ENCODE results near the gene SPDYC.

SPDYC gene

DNA sequence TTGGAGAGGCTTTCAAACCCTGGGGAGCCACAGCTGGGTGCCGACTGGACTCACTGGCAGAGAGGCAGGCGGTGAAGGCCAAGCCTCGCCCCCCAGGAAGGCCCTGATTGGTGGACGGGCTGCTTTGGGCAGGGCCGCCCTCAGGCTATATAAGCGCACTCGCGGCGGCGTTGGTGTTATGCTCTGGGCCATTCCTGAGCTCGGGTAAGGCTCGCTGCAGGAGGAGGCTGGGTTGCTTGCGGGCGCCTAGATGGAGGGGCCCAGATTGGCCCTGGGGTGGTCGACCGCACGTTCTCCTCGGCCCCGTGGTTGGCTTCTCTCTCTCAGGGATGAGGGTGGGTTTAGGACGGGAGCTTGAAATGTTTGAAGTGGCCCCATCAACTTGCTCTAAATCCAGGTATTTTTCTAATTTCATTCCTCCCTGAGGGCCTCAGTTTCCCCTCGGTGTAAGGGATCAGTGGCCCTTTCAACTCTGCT lies at the start of gene SPDYC:
Gene SPDYC, plus strand, starts transcription at position 176 of the 477 bp plus-strand sequence. CDS start 1,125 bp downstream, outside the sequence.
- DNase-seq (ENCODE audit: low spot score): no peak
- in situ Hi-C loops (cut with MboI; ENCODE audit: low sequenced_read_pairs, unreplicated experiment): no loop called here
- no peak for TF ChIP-seq CTCF (IDR thresholded peaks at IDR 0.05; ENCODE audit: borderline replicate concordance, control extremely low read depth, extremely low read depth, insufficient read depth, missing control alignments)

- no peak for TF ChIP-seq CTCF (IDR thresholded peaks at IDR 0.05; ENCODE audit: borderline replicate concordance, control extremely low read depth, extremely low read depth, insufficient read depth, missing control alignments)
- in situ Hi-C loops (cut with MboI; ENCODE audit: low sequenced_read_pairs, unreplicated experiment): no loop called here
- DNase-seq (ENCODE audit: low spot score): no peak
Measured at GRCh38 chr11:65120831-65121230, 49.2 kb upstream of the SPDYC start.

DNA sequence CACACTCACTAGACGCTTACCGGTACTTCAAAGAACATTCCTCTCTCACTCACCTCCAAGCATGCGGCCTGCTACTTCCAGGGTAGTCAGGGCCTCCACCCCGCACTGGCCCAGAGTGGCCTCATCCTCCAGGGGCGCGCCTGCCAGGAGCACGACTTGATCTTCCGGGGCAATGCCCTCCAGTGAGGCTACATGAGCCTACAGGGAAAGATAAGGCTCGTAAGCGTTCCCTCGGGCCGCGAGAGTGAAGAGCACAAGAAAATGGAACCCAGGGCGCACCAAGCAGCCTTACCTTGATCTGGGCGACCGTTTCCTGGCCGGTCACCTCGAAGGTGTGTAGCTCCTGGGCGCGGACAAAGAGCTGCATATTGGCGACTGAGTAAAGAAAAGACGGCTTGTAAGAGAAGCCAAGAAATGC lies 48.6 kb upstream of the SPDYC start:
- no peak for TF ChIP-seq CTCF (IDR thresholded peaks at IDR 0.05; ENCODE audit: borderline replicate concordance, control extremely low read depth, extremely low read depth, insufficient read depth, missing control alignments)
- no peak for DNase-seq (ENCODE audit: low spot score)

GRCh38 chr11:65121865-65122696 lies 48.0 kb upstream of the SPDYC start, which contains the start of the genes FAU and MRPL49:
Gene FAU (minus strand): TSS chr11:65122134. CDS start chr11:65121813, 321 bp downstream.
Gene MRPL49 (plus strand): TSS chr11:65122321. CDS start chr11:65122347, 26 bp downstream.
- peak; percentile 98 for DNase-seq (ENCODE audit: low spot score)
- TF ChIP-seq CTCF (IDR thresholded peaks at IDR 0.05; ENCODE audit: borderline replicate concordance, control extremely low read depth, extremely low read depth, insufficient read depth, missing control alignments): no peak
- in situ Hi-C loops (cut with MboI; ENCODE audit: low sequenced_read_pairs, unreplicated experiment): no loop called here

More for the DNA sequence above, 48.6 kb upstream of the SPDYC start:
- in situ Hi-C loops (cut with MboI; ENCODE audit: low sequenced_read_pairs, unreplicated experiment): no loop called here

GRCh38 chr11:65124480-65125196 lies 45.4 kb upstream of the SPDYC start:
- in situ Hi-C loops (cut with MboI; ENCODE audit: low sequenced_read_pairs, unreplicated experiment): no loop called here
- no peak for DNase-seq (ENCODE audit: low spot score)
- no peak for TF ChIP-seq CTCF (IDR thresholded peaks at IDR 0.05; ENCODE audit: borderline replicate concordance, control extremely low read depth, extremely low read depth, insufficient read depth, missing control alignments)

DNA sequence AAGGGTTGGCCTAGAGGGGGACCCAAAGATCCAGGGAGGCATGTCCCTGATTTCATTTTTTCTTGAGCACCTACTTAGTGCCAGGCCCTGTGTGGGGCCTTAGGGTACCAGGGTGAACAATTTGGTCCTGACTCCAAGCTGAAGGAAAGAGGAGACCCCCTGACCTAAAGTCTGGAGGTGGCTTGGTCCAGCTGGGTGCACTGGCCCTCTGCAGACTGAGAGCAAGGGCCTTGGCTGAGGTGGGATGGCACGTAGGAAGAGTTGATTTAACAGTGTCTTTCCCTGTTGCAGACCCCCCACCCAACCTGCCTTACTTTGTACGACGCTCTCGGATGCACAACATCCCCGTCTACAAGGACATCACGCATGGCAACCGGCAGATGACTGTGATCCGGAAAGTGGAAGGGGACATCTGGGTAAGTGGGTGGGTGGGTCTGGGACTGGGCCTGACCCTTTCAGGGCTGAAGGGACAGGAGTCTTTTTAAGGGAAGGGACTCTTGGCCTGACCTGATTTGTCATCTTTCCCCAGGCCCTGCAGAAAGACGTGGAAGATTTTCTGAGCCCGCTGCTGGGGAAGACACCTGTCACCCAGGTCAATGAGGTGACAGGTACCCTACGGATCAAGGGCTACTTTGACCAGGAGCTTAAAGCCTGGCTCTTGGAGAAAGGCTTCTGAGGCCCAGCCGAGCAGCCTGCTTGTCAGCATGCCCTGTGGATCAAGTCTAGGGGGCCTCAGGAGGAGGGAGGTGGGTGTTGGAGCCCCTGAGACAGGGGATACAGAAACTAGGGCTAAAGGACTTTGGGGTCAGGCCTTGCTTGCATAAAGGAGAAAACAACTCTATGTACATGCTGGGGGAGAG lies 44.6 kb upstream of the SPDYC start:
- no peak for TF ChIP-seq CTCF (IDR thresholded peaks at IDR 0.05; ENCODE audit: borderline replicate concordance, control extremely low read depth, extremely low read depth, insufficient read depth, missing control alignments)
- in situ Hi-C loops (cut with MboI; ENCODE audit: low sequenced_read_pairs, unreplicated experiment): no loop called here
- DNase-seq (ENCODE audit: low spot score): no peak
